GM19238 (cell line): ENCODE results near the gene ST8SIA6.

Source experiments
- DNase-seq: peaks from one replicate; pipeline ENCODE4 v3.0.0; 2011; ENCODE audit warnings: low spot score; ENCODE audit not compliant: insufficient read length

ST8SIA6 gene

DNA sequence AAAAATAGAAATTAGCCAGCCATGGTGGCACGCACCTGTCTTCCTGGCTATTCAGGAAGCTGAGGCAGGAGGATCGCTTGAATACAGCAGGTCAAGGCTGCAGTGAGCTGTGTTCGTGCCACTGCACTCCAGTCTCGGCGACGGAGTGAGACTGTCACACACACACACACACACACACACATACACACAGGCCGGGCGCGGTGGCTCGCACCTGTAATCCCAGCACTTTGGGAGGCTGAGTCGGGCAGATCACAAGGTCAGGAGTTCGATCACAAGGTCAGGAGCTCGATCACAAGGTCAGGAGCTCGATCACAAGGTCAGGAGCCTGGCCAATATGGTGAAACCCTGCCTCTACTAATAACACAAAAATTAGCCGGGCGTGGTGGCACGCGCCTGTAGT is 68.4 kb downstream of the ST8SIA6 start:
- no peak for DNase-seq

DNA sequence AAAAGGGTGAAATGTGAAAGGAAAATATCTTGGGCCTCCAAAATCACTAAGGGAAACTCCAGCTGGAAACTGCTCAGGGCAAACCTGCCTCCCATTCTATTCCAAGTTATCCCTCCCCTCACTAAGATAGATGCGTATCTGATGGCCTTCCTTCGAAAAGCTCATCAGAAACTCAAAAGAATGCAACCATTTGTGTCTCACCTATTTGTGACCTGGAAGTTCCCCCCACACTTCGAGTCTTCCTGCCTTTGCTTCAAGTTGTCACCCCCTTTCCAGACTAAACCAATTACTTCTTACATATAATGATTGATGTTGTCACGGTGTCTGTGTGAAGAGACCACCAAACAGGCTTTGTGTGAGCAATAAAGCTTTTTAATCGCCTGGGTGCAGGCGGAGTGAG is 69.3 kb downstream of the ST8SIA6 start:
- no peak for DNase-seq

DNA sequence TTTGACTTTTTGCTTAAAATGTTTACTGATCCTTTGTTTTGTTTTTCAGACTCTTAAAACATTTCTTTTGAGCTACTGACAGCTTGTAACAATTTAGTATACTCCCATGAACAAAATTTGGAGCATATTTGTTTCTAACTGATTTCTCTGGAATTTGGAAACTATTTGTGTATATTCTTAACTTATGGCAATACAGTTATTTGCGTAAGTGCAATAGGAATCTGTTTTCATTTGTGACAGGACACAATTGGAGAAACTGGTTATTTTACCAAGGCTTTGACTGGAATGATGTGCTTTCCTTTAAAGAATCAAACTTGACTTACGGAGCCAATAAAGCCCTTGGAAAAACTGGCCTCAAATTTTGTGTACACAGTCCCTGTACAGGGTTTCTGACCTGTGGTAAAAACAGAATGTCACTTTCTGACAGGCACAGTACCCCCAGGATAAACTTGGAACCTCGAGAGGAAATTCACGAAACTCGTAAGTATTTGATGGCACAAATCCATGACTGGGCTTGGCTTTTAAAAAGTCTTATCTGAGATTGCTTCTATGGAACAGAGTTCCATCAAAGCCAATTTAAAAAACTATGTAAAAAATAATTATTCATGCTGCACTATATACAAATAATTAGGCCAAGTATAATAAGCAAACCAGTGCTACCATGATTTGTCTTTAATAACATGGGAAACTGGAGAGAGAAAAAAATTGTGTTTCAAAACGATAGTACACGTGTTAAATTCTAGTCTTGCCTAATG is 70.4 kb downstream of the ST8SIA6 start:
- DNase-seq, result no peak

DNA sequence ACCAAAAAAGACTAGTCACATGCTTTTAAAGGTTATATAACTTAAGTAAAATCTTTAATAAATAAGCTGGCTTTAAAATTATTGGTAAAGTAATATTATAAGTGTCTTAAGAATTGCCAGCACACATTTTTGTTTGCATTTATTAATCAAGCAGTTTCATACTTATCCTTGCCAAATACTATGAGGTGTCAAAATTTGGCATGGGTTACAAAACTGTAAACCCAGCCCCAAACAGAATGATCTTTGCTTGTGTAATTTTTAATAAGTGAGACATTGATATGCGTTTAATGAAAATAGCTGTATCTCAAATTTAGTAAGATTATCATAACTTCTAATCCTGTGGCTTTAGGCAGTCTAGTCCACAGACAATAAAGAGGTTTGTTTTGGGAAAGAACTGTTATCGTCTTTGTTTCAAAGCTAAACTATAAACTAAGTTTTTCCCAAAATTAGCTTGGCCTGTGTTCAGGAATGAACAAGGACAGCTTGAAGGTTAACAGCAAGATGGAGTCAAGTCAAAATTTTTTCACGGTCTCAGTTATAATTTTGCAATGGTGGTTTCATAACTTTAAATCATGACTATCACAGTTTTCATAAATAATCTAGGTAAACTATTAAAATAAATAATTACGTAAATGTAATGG is 72.8 kb downstream of the ST8SIA6 start:
- no peak for DNase-seq

DNA sequence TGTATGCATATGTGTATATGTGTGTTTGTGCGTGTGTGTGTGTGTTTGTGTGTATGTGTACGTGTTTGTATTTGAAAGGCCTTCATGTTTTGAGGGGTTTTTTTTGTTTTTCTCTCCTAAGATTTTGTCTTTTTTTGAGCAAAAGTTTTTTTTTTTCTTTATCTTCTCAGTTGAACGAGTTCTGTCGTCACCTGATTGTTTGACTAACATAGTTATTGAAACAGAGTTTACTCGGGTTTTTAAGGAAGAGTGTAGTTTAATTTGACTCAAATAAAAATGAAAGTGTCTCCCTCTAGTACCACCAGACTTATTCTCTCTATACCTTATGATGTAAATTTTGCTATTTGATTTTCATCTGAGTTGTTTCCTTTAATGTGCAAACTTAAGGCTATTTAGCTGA is 73.5 kb downstream of the ST8SIA6 start:
- DNase-seq, result no peak

DNA sequence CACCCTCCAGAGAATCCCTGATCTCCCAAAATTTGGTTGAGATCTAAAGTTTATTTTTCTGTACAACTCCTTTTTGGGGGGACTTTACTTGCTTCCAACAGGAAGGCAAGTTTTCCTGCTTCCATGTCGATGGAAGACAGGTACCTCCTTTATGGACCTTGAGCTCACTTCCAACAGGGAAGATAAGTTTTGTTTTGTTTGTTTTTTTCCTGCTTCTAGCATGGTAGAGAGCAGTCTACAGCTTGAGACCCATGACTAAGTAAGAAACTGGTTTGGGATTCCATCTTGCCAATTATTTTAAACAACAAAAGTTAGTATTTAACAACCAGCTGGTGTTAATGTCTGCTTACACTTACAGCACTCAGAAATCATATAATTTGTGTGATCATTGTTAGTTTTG is 74.4 kb downstream of the ST8SIA6 start:
- DNase-seq, result no peak

DNA sequence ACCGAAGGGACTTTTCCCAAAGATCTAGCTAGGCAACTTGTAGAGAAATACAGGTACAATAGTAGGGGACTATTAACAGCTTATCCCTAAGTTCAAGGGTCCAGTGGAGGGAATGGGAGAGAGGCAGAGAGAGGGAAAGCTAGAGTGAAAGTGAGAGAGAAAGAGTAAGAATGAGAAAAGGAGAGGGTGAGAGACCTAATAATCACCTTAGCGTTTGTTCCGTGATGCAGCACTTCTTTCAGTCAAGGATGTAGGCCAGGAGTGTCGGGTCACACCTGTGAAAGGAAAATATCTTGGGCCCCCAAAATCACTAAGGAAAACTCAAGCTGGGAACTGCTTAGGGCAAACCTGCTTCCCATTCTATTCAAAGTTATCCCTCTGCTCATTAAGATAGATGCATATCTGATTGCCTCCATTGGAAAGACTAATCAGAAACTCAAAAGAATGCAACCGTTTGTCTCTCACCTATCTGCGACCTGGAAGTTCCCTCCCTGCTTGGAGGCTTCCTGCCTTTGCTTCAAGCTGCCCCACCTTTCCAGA is 75.2 kb downstream of the ST8SIA6 start:
- no peak for DNase-seq

DNA sequence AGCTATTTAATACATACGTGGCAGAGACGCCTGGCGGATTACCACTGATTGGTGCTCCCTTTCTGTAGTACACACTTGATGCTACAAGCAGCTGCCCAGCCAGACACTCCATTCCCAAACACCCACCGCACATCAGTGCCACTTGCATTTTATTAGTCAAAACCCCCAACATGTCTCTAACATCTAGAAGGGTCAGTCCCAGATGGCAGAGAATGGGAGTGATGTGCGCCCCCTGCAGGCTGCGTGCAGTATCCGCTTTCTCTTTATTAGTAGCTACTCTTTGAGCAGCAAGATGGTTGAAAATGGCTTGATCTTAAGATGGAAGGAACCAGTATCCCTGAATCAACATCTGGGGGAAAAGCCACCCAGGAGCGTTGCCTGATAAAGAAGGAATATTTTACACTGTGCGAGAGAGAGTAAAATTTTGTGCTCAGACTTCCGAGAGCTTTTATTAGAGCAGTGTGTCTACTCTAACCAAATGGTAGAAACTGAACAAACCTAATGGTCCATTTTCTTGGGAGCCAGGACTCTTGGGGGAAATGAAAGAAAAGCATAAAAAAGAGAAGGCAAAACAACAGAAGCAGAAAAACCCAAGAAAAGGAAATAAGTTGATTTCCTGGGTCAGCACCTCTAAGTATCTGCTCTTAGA is 78.3 kb downstream of the ST8SIA6 start:
- DNase-seq, result no peak

DNA sequence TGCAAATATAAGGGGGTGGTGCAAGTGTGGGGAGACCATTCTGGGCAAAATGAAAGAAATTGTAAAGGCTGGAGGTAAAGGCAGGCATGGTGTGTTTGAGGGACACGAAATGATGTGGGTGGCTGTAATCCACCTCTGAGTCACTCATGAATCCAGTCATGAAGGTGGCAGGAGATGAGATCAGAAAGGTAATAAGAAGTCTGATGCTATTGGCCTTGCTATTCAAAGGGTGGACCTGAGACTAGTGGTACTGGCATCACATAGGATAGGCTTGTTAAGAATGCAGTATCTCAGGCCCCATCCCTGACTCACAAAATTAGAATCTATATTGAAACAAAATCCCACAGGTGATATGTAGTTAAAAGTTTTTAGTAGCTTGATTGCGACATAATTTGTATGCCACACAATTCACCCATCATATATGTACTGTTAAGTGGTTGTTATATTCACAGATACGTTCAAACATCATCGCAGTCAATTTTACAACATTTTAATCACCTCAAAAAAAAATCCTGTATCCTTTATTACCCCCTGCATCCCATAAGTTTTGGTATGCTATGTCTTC is 85.6 kb downstream of the ST8SIA6 start:
- DNase-seq, result no peak

DNA sequence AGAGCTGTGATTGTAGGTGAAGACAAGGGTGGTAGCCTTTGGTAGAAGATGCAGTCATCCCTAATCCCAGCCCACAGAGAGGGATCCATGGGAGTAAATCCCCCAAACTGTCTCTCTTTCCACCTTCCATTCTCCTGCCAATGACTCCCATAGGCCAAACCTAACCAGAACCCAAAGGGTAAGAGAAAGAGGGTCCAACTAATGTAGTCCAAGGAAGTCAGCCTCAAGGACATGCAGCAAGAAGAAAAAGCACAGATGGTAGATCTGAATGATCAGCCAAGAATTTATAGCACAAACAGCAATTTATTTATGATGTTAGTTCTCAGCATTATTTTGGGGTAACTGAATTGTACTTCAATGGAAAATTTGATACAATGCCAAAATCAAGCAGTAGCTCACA is 87.7 kb downstream of the ST8SIA6 start:
- no peak for DNase-seq

DNA sequence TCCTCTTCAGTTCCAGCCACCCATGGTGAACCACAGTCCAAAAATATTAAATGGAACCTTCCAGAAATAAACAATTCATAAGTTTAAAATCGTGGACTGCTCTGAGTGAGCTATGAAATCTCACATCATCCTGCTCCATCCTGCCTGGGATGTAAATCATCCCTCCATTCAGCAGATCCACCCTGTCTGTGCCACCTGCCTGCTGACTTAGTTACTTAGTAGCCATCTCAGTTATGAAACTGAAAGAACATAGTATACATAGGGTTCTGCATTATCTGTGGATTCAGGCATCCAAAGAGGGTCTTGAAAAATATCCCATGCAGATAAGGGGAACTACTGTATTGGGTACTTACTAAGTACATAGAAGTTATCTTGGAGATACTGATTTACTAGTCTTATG is 89.0 kb downstream of the ST8SIA6 start:
- no peak for DNase-seq

DNA sequence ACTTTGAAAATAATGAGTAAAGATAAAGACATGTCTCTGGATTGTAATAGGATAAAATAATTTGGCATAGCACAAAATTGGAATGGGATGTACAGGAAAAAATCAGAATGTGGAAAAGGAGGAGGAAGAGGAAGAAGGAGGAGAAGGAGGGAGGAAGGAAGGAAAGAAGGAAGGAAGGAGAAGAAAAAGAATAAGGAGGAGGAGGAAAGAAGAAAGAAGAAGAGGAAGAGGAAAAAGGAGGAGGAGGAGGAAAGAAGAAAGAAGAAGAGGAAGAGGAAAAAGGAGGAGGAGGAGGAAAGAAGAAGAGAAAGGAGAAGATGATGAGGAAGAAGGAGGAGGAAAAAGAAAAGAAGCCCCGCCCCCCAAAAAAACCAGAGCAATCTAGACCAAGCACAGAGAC is 95.9 kb downstream of the ST8SIA6 start:
- DNase-seq, result no peak

DNA sequence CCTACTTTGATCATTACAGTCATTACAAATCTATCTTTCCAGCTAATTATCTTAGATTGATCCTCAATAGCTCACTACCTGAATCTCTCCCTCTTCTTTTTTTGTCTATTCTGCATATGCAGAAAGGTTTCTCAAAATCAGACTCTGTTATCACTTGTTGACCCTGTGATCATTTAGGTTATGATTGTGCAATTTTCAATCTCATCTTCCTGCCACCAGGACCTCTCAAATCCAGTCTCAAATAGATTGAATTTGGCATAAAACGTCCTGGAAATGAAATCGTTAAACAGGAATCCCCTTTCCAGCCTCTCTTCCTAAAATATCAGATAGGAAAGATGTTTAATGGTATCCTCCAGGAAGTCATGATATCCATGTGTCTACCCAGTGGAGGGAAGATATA is 96.6 kb downstream of the ST8SIA6 start:
- DNase-seq, result no peak

DNA sequence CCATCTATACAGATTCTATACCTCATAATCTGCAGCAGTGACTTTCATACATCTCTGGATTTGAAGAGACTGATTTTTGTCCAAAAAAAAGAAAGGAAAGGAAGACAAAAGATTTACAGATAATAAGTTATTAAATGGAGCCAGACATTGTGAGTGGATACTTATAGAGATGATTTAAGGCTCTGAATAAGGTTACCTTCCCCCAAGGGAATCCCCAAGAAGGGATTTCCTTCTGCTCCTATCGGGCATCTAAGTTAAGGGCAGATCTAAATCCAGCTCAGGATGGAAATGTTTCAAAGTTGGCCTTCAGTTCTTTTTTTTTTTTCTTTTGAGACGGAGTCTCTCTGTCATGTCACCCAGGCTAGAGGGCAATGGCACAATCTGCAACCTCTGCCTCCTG is 97.6 kb downstream of the ST8SIA6 start:
- no peak for DNase-seq

DNA sequence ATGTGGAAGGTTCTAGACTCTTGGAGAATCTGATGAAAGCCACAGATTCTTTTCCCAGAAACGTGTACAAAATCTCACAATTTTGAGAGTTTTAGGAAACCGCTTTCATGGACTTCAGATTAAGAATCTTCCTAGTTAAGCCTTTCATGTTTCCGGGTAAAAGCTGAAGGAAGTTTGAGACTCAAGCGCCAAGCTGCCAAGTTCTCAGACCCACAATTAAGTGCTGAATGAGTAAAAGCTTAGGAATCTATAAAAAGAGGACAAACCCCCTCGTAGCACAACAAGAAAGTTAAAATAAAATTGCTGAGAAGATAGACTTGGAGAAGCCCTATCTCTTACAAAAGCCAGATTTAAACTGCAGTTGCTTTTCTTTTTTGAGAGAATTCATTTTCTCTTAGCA is 99.6 kb downstream of the ST8SIA6 start:
- DNase-seq, result no peak

DNA sequence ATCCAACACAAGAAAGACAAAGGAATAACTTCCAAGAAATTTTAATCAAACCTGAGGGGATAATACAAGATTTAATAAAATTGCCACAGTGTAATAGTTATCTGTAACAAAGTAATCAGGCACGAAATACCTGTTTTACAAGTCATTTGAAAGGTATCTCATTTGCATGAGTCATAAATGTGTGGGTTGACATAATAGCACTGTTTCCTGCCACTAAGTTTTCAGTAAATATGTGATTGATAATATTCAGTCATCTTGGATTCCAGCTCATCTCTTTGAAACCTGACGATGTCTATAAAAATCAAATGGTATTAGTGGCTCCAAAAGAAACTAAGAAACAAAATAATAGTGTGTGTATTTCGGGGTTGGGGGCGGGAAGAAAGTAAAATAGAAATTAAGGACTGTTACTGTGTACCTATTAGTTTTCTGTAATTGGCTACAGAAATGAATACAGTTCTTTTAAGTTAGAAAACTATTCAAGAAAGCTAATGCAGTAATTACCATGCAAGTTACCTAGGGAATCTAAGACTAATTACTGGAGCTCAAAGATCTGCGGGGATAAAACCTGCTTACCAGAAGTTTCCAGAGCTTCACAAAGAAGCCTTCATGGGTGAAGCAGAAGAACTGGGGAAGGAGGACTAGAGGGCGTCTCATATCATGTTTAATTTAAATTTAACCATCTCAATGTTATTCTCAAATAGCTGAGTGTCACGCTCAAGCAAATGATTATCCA is 100.7 kb downstream of the ST8SIA6 start:
- DNase-seq, result no peak

DNA sequence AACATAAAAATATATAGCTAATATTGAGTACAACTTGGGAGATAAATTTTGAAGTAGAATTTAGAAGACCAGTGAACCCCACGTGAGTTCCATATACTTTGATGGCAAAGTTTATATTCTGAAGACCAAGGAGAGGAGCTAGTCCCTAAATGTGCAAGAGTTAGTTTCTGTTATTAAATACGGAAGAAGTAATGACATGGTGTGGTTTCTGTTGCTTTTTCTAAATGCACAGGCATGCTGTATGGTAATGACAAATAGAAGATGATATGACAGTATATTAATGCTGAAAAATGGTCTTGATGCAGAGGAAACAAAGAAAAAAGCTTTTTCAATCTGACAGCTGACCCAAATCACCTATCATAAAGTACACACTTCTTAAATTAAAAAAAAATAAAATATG is 101.8 kb downstream of the ST8SIA6 start:
- DNase-seq, result no peak

DNA sequence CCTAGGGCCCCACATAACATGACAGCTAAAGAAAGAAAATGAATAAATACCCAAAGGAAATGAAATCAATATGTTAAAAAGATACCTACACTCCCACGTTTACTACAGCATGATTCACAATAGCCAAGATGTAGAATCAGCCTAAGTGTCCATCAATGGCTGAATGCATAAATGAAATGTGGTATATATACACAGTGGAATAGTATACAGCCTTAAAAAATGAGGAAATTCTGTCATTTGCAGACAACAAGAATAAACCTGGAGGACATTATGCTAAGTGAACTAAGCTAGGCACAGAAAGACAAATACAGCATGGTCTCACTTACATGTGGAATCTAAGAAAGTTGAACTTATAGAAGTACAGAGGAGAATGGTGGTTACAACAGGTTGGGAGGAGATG is 102.9 kb downstream of the ST8SIA6 start:
- DNase-seq, result no peak

DNA sequence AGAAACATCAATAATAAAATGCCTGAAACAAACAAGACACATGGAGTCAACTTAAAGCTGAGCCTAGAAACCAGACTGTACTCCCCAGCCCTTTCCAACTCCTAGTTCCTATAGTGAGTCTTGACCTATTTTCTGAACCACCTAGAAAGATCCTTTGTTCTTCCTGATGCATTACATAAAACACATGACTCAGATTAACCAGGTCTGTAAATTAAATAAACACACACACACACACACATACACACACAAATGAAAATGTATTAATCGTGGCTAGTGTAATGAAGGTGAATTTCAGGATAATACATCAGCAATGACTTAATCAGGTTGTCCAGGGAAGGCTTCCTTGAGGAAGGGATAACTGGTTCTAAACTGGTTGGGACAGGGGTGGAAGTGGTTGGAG is 104.7 kb downstream of the ST8SIA6 start:
- no peak for DNase-seq

DNA sequence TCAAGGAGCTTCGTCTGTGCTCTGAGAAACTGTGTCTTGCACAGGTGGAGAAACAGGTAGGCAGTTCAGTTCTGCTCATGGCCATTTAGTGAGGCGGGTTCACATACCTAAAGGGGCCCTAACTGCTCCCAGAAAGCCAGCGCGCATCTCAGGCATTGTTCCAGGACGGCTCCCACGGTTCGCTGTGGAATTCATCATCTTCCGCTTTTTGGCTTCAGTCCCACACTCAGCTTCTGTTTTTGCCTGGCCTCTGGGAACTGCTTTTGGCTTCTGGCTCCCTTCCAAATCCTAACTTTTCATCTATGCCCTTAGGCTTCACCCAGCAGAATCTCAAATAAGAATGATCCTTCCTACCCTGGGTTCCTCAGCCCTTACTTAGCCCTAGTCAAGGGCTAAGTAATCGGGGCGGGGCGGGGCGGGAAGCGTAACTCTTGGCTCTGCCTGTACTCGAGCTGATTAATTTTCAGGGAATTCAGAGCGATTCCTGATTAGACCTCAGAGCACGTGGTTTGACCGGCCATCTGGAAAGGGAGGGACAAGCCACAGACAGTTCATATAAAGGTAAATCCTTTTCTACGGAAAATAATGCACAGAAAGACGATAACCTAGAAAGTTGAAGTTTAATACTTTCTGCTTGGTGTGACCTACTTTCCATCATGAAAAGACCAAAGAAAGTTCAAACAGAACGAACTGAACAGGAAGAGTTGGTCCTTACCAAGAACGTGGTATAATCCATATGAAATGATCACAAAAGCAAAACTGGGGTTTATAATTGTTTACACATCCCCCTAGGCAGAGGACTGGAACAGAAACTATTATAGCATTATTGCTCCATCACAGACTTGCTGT is 105.7 kb downstream of the ST8SIA6 start:
- no peak for DNase-seq
